Stomach (tissue), 4 donors: Measurements from ENCODE around the gene METAP2.

ENCODE experiments used
- EP300 ChIP-seq: sonication (generic); formaldehyde crosslinking; IDR thresholded peaks from one replicate; pipeline ENCODE4 v1.6.1; 2017; ENCODE audit warnings: antibody characterized with exemption
- POLR2A ChIP-seq, 4 donors: fragments of 450-650 bp; IDR thresholded peaks; one replicate each; pipeline ENCODE4 v1.6.1; 2016; ENCODE audit warnings: antibody characterized with exemption in 4 of 4, control low read depth in 2 of 4, mild to moderate bottlenecking in 1 of 4, moderate library complexity in 1 of 4
- POLR2AphosphoS5 ChIP-seq, 3 donors: sonication (generic); formaldehyde crosslinking; IDR thresholded peaks; one replicate each; pipeline ENCODE4 v1.6.1; 2016; ENCODE audit warnings: antibody characterized with exemption in 3 of 3
- TF ChIP-seq, protein P1 (sequence below), 7 experiments: fragments of 450-650 bp in 4 of 7; fragments of 200-600 bp in 3 of 7; sonication (generic) in 3 of 7; IDR thresholded peaks; one replicate each; pipeline ENCODE4 v1.5.1; 2016 to 2019; ENCODE audit warnings: antibody characterized with exemption in 7 of 7, control low read depth in 2 of 7, mild to moderate bottlenecking in 1 of 7

- TF ChIP-seq, protein P1, sequence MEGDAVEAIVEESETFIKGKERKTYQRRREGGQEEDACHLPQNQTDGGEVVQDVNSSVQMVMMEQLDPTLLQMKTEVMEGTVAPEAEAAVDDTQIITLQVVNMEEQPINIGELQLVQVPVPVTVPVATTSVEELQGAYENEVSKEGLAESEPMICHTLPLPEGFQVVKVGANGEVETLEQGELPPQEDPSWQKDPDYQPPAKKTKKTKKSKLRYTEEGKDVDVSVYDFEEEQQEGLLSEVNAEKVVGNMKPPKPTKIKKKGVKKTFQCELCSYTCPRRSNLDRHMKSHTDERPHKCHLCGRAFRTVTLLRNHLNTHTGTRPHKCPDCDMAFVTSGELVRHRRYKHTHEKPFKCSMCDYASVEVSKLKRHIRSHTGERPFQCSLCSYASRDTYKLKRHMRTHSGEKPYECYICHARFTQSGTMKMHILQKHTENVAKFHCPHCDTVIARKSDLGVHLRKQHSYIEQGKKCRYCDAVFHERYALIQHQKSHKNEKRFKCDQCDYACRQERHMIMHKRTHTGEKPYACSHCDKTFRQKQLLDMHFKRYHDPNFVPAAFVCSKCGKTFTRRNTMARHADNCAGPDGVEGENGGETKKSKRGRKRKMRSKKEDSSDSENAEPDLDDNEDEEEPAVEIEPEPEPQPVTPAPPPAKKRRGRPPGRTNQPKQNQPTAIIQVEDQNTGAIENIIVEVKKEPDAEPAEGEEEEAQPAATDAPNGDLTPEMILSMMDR (IDR thresholded peaks at IDR 0.05), result no peak
- TF ChIP-seq POLR2A (IDR thresholded peaks at IDR 0.05), result no peak
- TF ChIP-seq EP300, result no peak
- TF ChIP-seq POLR2AphosphoS5 (IDR thresholded peaks at IDR 0.05), result no peak
Measured at GRCh38 chr12:95462081-95462480, 11.9 kb upstream of the METAP2 start.
